Neural progenitor cell (in vitro differentiated cells): Measurements from ENCODE around the gene FTHL17.

Source experiments
- EZH2 ChIP-seq: fragments of 200-600 bp; sonication (generic); IDR thresholded peaks from 2 replicates; pipeline ENCODE4 v1.6.1; 2017; ENCODE audit warnings: antibody characterized with exemption, mild to moderate bottlenecking, moderate library complexity
- EZH2phosphoT487 ChIP-seq: fragments of 200-600 bp; sonication (generic); IDR thresholded peaks from 2 replicates; pipeline ENCODE4 v1.6.1; 2017; ENCODE audit warnings: antibody characterized with exemption
- TF ChIP-seq, protein P1 (sequence below): fragments of 200-600 bp; sonication (generic); IDR thresholded peaks from 2 replicates; pipeline ENCODE4 v1.5.1; 2017; ENCODE audit warnings: antibody characterized with exemption, mild to moderate bottlenecking

DNA sequence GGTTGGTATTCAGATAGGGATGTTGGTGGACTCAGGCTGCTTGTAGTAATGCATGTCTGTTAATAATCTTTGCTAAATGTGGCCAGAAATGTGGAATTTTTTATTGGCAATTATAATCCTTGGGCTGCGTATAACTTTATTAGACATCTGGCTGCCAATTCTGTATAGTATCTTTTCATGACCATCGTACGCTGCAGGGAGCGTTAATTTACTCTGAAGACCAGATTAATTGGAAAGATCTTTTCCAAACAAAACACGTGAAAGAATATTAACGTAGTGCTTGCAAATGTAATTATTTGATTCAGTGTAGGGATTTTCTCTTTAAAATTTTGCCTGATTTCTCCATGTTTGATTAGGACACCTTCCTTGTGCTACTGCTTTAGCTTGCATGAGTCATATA is 38.8 kb upstream of the FTHL17 start:
- TF ChIP-seq, protein P1, sequence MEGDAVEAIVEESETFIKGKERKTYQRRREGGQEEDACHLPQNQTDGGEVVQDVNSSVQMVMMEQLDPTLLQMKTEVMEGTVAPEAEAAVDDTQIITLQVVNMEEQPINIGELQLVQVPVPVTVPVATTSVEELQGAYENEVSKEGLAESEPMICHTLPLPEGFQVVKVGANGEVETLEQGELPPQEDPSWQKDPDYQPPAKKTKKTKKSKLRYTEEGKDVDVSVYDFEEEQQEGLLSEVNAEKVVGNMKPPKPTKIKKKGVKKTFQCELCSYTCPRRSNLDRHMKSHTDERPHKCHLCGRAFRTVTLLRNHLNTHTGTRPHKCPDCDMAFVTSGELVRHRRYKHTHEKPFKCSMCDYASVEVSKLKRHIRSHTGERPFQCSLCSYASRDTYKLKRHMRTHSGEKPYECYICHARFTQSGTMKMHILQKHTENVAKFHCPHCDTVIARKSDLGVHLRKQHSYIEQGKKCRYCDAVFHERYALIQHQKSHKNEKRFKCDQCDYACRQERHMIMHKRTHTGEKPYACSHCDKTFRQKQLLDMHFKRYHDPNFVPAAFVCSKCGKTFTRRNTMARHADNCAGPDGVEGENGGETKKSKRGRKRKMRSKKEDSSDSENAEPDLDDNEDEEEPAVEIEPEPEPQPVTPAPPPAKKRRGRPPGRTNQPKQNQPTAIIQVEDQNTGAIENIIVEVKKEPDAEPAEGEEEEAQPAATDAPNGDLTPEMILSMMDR: no peak
- TF ChIP-seq EZH2 (no peak), EZH2phosphoT487 (no peak)
